ENCODE data around the gene ITGA2B. TPM values are rescaled to one million over a fixed set of nuclear protein-coding genes. Genes with fewer than 3 reads are reported as not detected.
A peak's percentile ranks its signal among the peaks of the same experiment; 100 is the strongest.

Gene ITGA2B
- total and polyA plus RNA-seq, 10 of the 15 experiments (the other 5 are each of a cell fraction or from before 2014, with no cell fraction given) = 0.04 to 0.51 (median 0.21) TPM; not detected in 1

- TF ChIP-seq CTCF (IDR thresholded peaks at IDR 0.05 in 2 of 3, conservative IDR thresholded peaks at IDR 0.05 in 1 of 3; ENCODE audit: control insufficient read depth in 2 of 3, extremely low read depth in 1 of 3, insufficient read depth in 1 of 3, low read depth in 3 of 3, low read length in 3 of 3) = peak; percentile 36 to 62 (median 39)
- TF ChIP-seq SMC3 (IDR thresholded peaks at IDR 0.05; ENCODE audit: borderline replicate concordance, low read length) = peak; percentile 15; the same call in 1 of the 2 replicates
- no peak for TF ChIP-seq SUZ12 (IDR thresholded peaks at IDR 0.05; ENCODE audit: unreplicated experiment)
- TF ChIP-seq TCF12 (IDR thresholded peaks at IDR 0.05; ENCODE audit: low read depth, low read length) = peak; percentile 63; the same call in 1 of the 2 replicates
- TF ChIP-seq RAD21 (IDR thresholded peaks at IDR 0.05; ENCODE audit: insufficient read depth, low read depth, low read length) = 0 out of 2 replicates have a peak, but pooled peaks have one; percentile 30
Observed at GRCh38 chr17:44354582-44355561, 34.6 kb downstream of the ITGA2B start (continued).

GRCh38 chr17:44353672-44354331 lies 35.6 kb downstream of the ITGA2B start:
- POLR2A ChIA-PET = interaction anchor here (0.6 kb wide), 1 partner anchor 149 kb away, joined by 6 read pairs; no protein-coding TSS in a partner anchor
- no peak for FAIRE-seq
- intact Hi-C loops (cut with micrococcal nuclease; ENCODE audit: unreplicated experiment) = no loop called here

More at GRCh38 chr17:44353672-44354331, 35.6 kb downstream of the ITGA2B start:
- no peak overlapping the region for H3K27ac ChIP-seq (ENCODE audit: control insufficient read depth, insufficient read depth)
- 1% methylated on average over 51 of the region's 98 CpGs for WGBS (ENCODE audit: insufficient coverage, insufficient replicate concordance, low lambda C conversion rate, missing lambda C conversion rate)
- no peaks in the 10 kb centered on the region for H4K20me1 ChIP-seq (ENCODE audit: control insufficient read depth, insufficient read depth)
- peaks cover 18 to 20% of the 10 kb centered on the region in 2 experiments; a peak in 3 of 4 replicates for H3K36me3 ChIP-seq (ENCODE audit: control insufficient read depth in 2 of 2, insufficient read depth in 2 of 2, low read length in 1 of 2)
- DNase-seq (ENCODE audit: low read depth, low spot score) (no peak), ATAC-seq (no peak)
- peak overlapping the region; percentile 42 for H3K4me2 ChIP-seq (ENCODE audit: control insufficient read depth, insufficient read depth)
- H3K9me3 ChIP-seq (replicated peaks; ENCODE audit: control insufficient read depth, insufficient read depth, low read length) = no peaks in the 10 kb centered on the region
- ChIA-PET CTCF (interaction anchor here (1.0 to 1.8 kb wide), 4 partner anchors 8 to 144 kb away, joined by 3 to 6 read pairs (median 5); partner anchors contain the start of genes FAM171A2 and GRN), RAD21 (ENCODE audit: unreplicated experiment) (interaction anchor here (0.6 to 1.6 kb wide), 3 partner anchors 10 to 165 kb away, joined by 4 read pairs; partner anchors contain the start of gene FAM171A2), SMC1A (ENCODE audit: uncharacterized antibody, unreplicated experiment) (interaction anchor here (1.6 kb wide), 1 partner anchor 169 kb away, joined by 4 read pairs; no protein-coding TSS in a partner anchor)
- no peak overlapping the region for H3K9ac ChIP-seq (ENCODE audit: control insufficient read depth, insufficient read depth, low read length)
- peaks cover 19% of the 10 kb centered on the region for H3K4me1 ChIP-seq (ENCODE audit: control insufficient read depth, insufficient read depth, low read length)
- TF ChIP-seq POLR2A (IDR thresholded peaks at IDR 0.05; ENCODE audit: low read depth, low read length) (peak; percentile 52), EGR1 (IDR thresholded peaks at IDR 0.05; ENCODE audit: borderline replicate concordance in 1 of 2, low read depth in 2 of 2, low read length in 2 of 2) (peak in 1 of 2 experiments; percentile 37; a peak in 1 of 3 replicates), RELB (IDR thresholded peaks at IDR 0.05; ENCODE audit: low read depth) (no peak), USF1 (IDR thresholded peaks at IDR 0.05; ENCODE audit: borderline replicate concordance, extremely low read length, insufficient read depth, low read depth, low read length) (no peak), MAX (IDR thresholded peaks at IDR 0.05; ENCODE audit: low read depth, low read length) (0 out of 2 replicates have a peak, but pooled peaks have one; percentile 14), HSF1 (IDR thresholded peaks at IDR 0.05; ENCODE audit: low read depth, low read length) (no peak)
- in situ Hi-C loops (cut with MboI) = no loop called here
- H3K79me2 ChIP-seq (ENCODE audit: control insufficient read depth, insufficient read depth, low read length) = peaks cover 14% of the 10 kb centered on the region
- no peaks in the 10 kb centered on the region; a peak in 1 of 4 replicates for H3K27me3 ChIP-seq (replicated peaks in 1 of 2; ENCODE audit: control insufficient read depth in 2 of 2, insufficient read depth in 2 of 2, low read length in 1 of 2)
- BruUV-seq (replicated peaks) = no TSS peak
- peak overlapping the region; percentile 65 for H2AFZ ChIP-seq (ENCODE audit: control insufficient read depth, low read depth, low read length)
- peak overlapping the region; percentile 27; the same call in 1 of the 2 replicates for H3K4me3 ChIP-seq

Measured in GM12878 (cell line).